IPS DF 4.7 (cell line): Measurements from ENCODE around the gene BIRC6.

Experiments
- DNase-seq: peaks from one replicate; pipeline ENCODE4 v3.0.0-alpha.2; 2013; ENCODE audit warnings: low spot score; ENCODE audit errors: extremely low read depth

Gene BIRC6

GRCh38 chr2:32372519-32373182 lies 15.8 kb downstream of the BIRC6 start:
- DNase-seq, result no peak

GRCh38 chr2:32375228-32375892 lies 18.5 kb downstream of the BIRC6 start:
- no peak for DNase-seq

- no peak for DNase-seq
Measured at GRCh38 chr2:32376756-32377155, 19.9 kb downstream of the BIRC6 start.

- no peak for DNase-seq
Measured at GRCh38 chr2:32377928-32378327, 21.1 kb downstream of the BIRC6 start.

- DNase-seq, result no peak
Measured at GRCh38 chr2:32379352-32379751, 22.5 kb downstream of the BIRC6 start.

GRCh38 chr2:32383858-32384257 lies 27.0 kb downstream of the BIRC6 start:
- no peak for DNase-seq

- DNase-seq, result no peak
Measured at GRCh38 chr2:32384529-32384928, 27.7 kb downstream of the BIRC6 start.

GRCh38 chr2:32386739-32387138 lies 29.9 kb downstream of the BIRC6 start:
- DNase-seq, result no peak

GRCh38 chr2:32399221-32399620 lies 42.4 kb downstream of the BIRC6 start:
- DNase-seq, result no peak

- DNase-seq, result no peak
Measured at GRCh38 chr2:32402091-32402490, 45.3 kb downstream of the BIRC6 start.

- no peak for DNase-seq
Measured at GRCh38 chr2:32403782-32404181, 47.0 kb downstream of the BIRC6 start.

GRCh38 chr2:32404691-32405090 lies 47.9 kb downstream of the BIRC6 start:
- DNase-seq, result no peak

GRCh38 chr2:32416519-32416918 lies 59.7 kb downstream of the BIRC6 start:
- DNase-seq, result no peak

GRCh38 chr2:32417659-32418058 lies 60.8 kb downstream of the BIRC6 start:
- DNase-seq, result no peak

GRCh38 chr2:32418778-32419177 lies 62.0 kb downstream of the BIRC6 start:
- DNase-seq, result no peak

- DNase-seq, result no peak
Measured at GRCh38 chr2:32422133-32422532, 65.3 kb downstream of the BIRC6 start.

- DNase-seq, result no peak
Measured at GRCh38 chr2:32423536-32423935, 66.7 kb downstream of the BIRC6 start.

- DNase-seq, result no peak
Measured at GRCh38 chr2:32424739-32425138, 67.9 kb downstream of the BIRC6 start.

- DNase-seq, result no peak
Measured at GRCh38 chr2:32425719-32426141, 68.9 kb downstream of the BIRC6 start.

GRCh38 chr2:32427672-32428610 lies 71.1 kb downstream of the BIRC6 start:
- DNase-seq, result no peak

- DNase-seq, result no peak
Measured at GRCh38 chr2:32430804-32431203, 74.0 kb downstream of the BIRC6 start.

GRCh38 chr2:32436150-32436549 lies 79.3 kb downstream of the BIRC6 start:
- no peak for DNase-seq
